SK-N-SH (cell line): ENCODE measurements around the gene LEKR1. TPM values are rescaled to one million over a fixed set of nuclear protein-coding genes. Genes with fewer than 3 reads are reported as not detected.

Experiments used
- CTCF ChIA-PET: fragments of 300-600, 350-600 bp; formaldehyde crosslinking; extraction: SDS; loops from one replicate; lab custom pipeline; 2021; lab: Yijun Ruan, JAX
- POLR2A ChIA-PET: fragments of 350-600 bp; sonication (Branson Sonifier 250); formaldehyde crosslinking; extraction: SDS; loops from one replicate; lab custom pipeline; 2020; ENCODE audit warnings: antibody characterized with exemption, inconsistent platforms; lab: Yijun Ruan, JAX
- DNase-seq: peaks from one replicate; pipeline ENCODE4 v3.0.0; 2012
- H2AFZ ChIP-seq: fragments of 200-600 bp; sonication (generic); 2 replicates; pipeline ENCODE4 v1.8.1; 2016; ENCODE audit warnings: antibody characterized with exemption, mild to moderate bottlenecking, low read depth
- H3F3A ChIP-seq: fragments of 200-600 bp; sonication (generic); replicated peaks from 2 replicates; pipeline ENCODE3; 2016; ENCODE audit warnings: antibody characterized with exemption, mild to moderate bottlenecking; ENCODE audit not compliant: insufficient read depth
- H3K27ac ChIP-seq, 2 experiments: fragments of 200-500 bp in 1 of 2; fragments of 200-600 bp in 1 of 2; sonication (Bioruptor generic) in 1 of 2; sonication (generic), shearing (Covaris generic) in 1 of 2; 2 replicates each; pipeline versions ENCODE4 v1.5.1 to v1.6.1; 2014 to 2016; ENCODE audit warnings: low read depth in 2 of 2, inconsistent platforms in 1 of 2, low read length in 1 of 2, mild to moderate bottlenecking in 1 of 2, mixed read lengths in 1 of 2
- H3K27me3 ChIP-seq: fragments of 200-600 bp; sonication (generic), shearing (Covaris generic); 2 replicates; pipeline ENCODE4 v1.6.1; 2016; ENCODE audit warnings: mixed run types; ENCODE audit not compliant: insufficient read depth
- H3K36me3 ChIP-seq, 2 experiments: fragments of 200-500 bp in 1 of 2; fragments of 200-600 bp in 1 of 2; sonication (Bioruptor generic) in 1 of 2; sonication (generic) in 1 of 2; replicated peaks in 1 of 2; 2 replicates each; pipeline versions ENCODE3 to v1.5.1; 2014 to 2016; ENCODE audit warnings: low read length in 1 of 2, mild to moderate bottlenecking in 1 of 2; ENCODE audit not compliant: insufficient read depth in 2 of 2, control insufficient read depth in 1 of 2
- H3K4me1 ChIP-seq, 2 experiments: fragments of 200-500 bp in 1 of 2; fragments of 200-600 bp in 1 of 2; sonication (Bioruptor generic) in 1 of 2; sonication (generic), shearing (Covaris generic) in 1 of 2; 2 replicates each; pipeline versions ENCODE4 v1.5.1 to v1.6.1; 2014 to 2016; ENCODE audit warnings: low read depth in 1 of 2, low read length in 1 of 2, mixed run types in 1 of 2; ENCODE audit not compliant: insufficient read depth in 2 of 2, control insufficient read depth in 1 of 2
- H3K4me2 ChIP-seq: fragments of 200-600 bp; sonication (generic), shearing (Covaris generic); 2 replicates; pipeline ENCODE4 v1.6.1; 2017; ENCODE audit warnings: mixed run types
- H3K4me3 ChIP-seq, 2 experiments: fragments of 200-500 bp in 1 of 2; fragments of 200-600 bp in 1 of 2; sonication (Bioruptor generic) in 1 of 2; sonication (generic), shearing (Covaris generic) in 1 of 2; 2 replicates each; pipeline versions ENCODE4 v1.5.1 to v1.8.1; 2014 to 2016; ENCODE audit warnings: low read depth in 2 of 2, inconsistent platforms in 1 of 2, low read length in 1 of 2, mild to moderate bottlenecking in 1 of 2, mixed read lengths in 1 of 2, moderate library complexity in 1 of 2
- H3K79me2 ChIP-seq: fragments of 200-600 bp; sonication (generic); 2 replicates; pipeline ENCODE4 v1.8.1; 2017; ENCODE audit warnings: mild to moderate bottlenecking; ENCODE audit not compliant: insufficient read depth
- H3K9ac ChIP-seq: fragments of 200-600 bp; sonication (generic); 2 replicates; pipeline ENCODE4 v1.6.1; 2017; ENCODE audit warnings: mixed run types
- H3K9me2 ChIP-seq: fragments of 200-600 bp; sonication (generic); 2 replicates; pipeline ENCODE4 v1.6.1; 2017; ENCODE audit warnings: mixed run types
- H3K9me3 ChIP-seq: fragments of 200-600 bp; sonication (generic); 2 replicates; pipeline ENCODE4 v1.6.1; 2017; ENCODE audit warnings: mixed run types, mild to moderate bottlenecking, moderate library complexity
- H4K20me1 ChIP-seq: fragments of 200-600 bp; sonication (generic); 2 replicates; pipeline ENCODE4 v1.6.1; 2017; ENCODE audit warnings: mild to moderate bottlenecking, mixed run types; ENCODE audit not compliant: insufficient read depth
- EP300 ChIP-seq, 2 experiments: IDR thresholded peaks; 2 replicates each; pipeline versions ENCODE4 v1.4.0 to v1.6.1; 2012; ENCODE audit warnings: borderline replicate concordance in 1 of 2, low read depth in 1 of 2, low read length in 1 of 2
- EZH2phosphoT487 ChIP-seq: fragments of 200-600 bp; sonication (generic); IDR thresholded peaks from 2 replicates; pipeline ENCODE4 v1.6.1; 2017; ENCODE audit warnings: low read depth, mixed run types, mild to moderate bottlenecking, antibody characterized with exemption, moderate library complexity, borderline replicate concordance
- FOXJ3 ChIP-seq: sonication (generic); formaldehyde crosslinking; IDR thresholded peaks from 2 replicates; pipeline ENCODE4 v1.5.1; 2020; ENCODE audit warnings: mild to moderate bottlenecking, missing genetic modification reagents
- FOXM1 ChIP-seq: IDR thresholded peaks from 2 replicates; pipeline ENCODE4 v1.4.0; 2012; ENCODE audit warnings: low read depth, mild to moderate bottlenecking
- GABPA ChIP-seq: IDR thresholded peaks from 2 replicates; pipeline ENCODE4 v1.4.0; 2012; ENCODE audit warnings: low read depth, mild to moderate bottlenecking
- GATA2 ChIP-seq: sonication (generic); formaldehyde crosslinking; IDR thresholded peaks from 2 replicates; pipeline ENCODE4 v1.5.0; 2020; ENCODE audit warnings: mild to moderate bottlenecking, missing genetic modification reagents
- IRF3 ChIP-seq: fragments of 150-350 bp; IDR thresholded peaks from 2 replicates; pipeline ENCODE4 v1.6.1; 2016; ENCODE audit warnings: mild to moderate bottlenecking, low read depth, low read length
- POLR2AphosphoS5 ChIP-seq: IDR thresholded peaks from 2 replicates; pipeline ENCODE4 v1.6.1; 2012; ENCODE audit warnings: low read depth, low read length
- RAD21 ChIP-seq: IDR thresholded peaks from 2 replicates; pipeline ENCODE4 v1.6.1; 2012; ENCODE audit warnings: mild to moderate bottlenecking, low read length
- RFX5 ChIP-seq: IDR thresholded peaks from 2 replicates; pipeline ENCODE4 v1.6.1; 2012; ENCODE audit warnings: mild to moderate bottlenecking, improper control_type of control experiment, low read length
- RXRA ChIP-seq: IDR thresholded peaks from 2 replicates; pipeline ENCODE4 v1.4.0; 2012; ENCODE audit warnings: low read depth, mild to moderate bottlenecking, borderline replicate concordance
- SMC3 ChIP-seq: IDR thresholded peaks from 2 replicates; pipeline ENCODE4 v1.6.1; 2012; ENCODE audit warnings: low read depth, low read length, improper control_type of control experiment
- TCF12 ChIP-seq: IDR thresholded peaks from 2 replicates; pipeline ENCODE4 v1.4.0; 2012
- USF1 ChIP-seq: IDR thresholded peaks from 2 replicates; pipeline ENCODE4 v1.4.0; 2012; ENCODE audit warnings: low read depth, borderline replicate concordance
- YY1 ChIP-seq: IDR thresholded peaks from 2 replicates; pipeline ENCODE4 v1.4.0; 2012; ENCODE audit warnings: low read depth, mild to moderate bottlenecking
- WGBS: methylation state at CpG from one replicate; pipeline ENCODE4 v1.1.6; 2017; ENCODE audit warnings: low lambda C conversion rate; 5-methylcytosine and 5-hydroxymethylcytosine counted together
- polyA plus RNA-seq, 3 experiments: library from polyadenylated mRNA; depleted of rRNA; stranded (reverse); fragments of >200 nt; gene quantifications; 2 replicates each; pipeline ENCODE4 v1.2.3, GENCODE V29; 2012
- TF ChIP-seq, protein P1 (sequence below): IDR thresholded peaks from 2 replicates; pipeline ENCODE4 v1.6.1; 2012; ENCODE audit warnings: mild to moderate bottlenecking, low read depth, low read length, moderate library complexity
- TF ChIP-seq, protein P2 (sequence below): IDR thresholded peaks from 2 replicates; pipeline ENCODE4 v1.4.0; 2012; ENCODE audit warnings: low read depth

Gene LEKR1
- polyA plus RNA-seq, 1 of the 3 experiments (the other 2 are of a cell fraction) = 0.30 TPM

DNA sequence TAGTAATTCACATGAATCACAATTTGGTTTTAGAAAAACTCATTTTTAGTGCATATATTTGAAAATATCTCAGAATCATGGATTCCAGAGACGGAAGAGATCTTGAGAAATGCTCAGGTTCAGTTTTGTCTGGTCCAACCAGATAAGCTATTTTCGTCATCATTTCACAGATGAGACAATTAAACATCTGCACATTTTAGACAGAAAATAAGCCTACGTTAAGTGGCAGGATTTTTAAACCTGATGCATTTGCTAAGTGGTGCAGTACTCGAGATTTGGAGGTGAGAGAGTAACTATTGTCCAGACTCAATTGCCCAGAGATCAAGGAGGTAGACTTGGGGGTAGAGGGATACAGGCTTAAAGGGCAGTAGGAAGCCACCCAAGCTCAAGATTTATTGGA, 243.3 kb downstream of the LEKR1 start:
- ChIA-PET CTCF (interaction anchor here (0.7 to 1.5 kb wide), 3 partner anchors 12 to 396 kb away, joined by 3 to 4 read pairs (median 4); no protein-coding TSS in a partner anchor), POLR2A (no interaction called here)
- Histone ChIP-seq H3K4me1 (peaks cover 8 to 9% of the 10 kb centered on the region in 2 experiments; a peak in 2 of 4 replicates), H3F3A (no peaks in the 10 kb centered on the region), H3K27me3 (no peaks in the 10 kb centered on the region), H3K9ac (no peak overlapping the region), H3K36me3 (no peaks in the 10 kb centered on the region), H3K4me2 (no peak overlapping the region), H3K9me2 (no peaks in the 10 kb centered on the region), H4K20me1 (no peaks in the 10 kb centered on the region), H3K27ac (no peak overlapping the region), H3K4me3 (no peak overlapping the region), H3K9me3 (no peaks in the 10 kb centered on the region), H2AFZ (no peak overlapping the region), H3K79me2 (no peaks in the 10 kb centered on the region)
- WGBS = 69% methylated on average over 4 of the region's 4 CpGs
- DNase-seq = no peak
- TF ChIP-seq POLR2AphosphoS5 = no peak
- no peak for TF ChIP-seq RAD21
- TF ChIP-seq FOXM1 = no peak
- no peak for TF ChIP-seq EZH2phosphoT487
- no peak for TF ChIP-seq YY1
- TF ChIP-seq RXRA = no peak
- no peak for TF ChIP-seq FOXJ3 (CRISPR knock-in tag)
- TF ChIP-seq, protein P1, sequence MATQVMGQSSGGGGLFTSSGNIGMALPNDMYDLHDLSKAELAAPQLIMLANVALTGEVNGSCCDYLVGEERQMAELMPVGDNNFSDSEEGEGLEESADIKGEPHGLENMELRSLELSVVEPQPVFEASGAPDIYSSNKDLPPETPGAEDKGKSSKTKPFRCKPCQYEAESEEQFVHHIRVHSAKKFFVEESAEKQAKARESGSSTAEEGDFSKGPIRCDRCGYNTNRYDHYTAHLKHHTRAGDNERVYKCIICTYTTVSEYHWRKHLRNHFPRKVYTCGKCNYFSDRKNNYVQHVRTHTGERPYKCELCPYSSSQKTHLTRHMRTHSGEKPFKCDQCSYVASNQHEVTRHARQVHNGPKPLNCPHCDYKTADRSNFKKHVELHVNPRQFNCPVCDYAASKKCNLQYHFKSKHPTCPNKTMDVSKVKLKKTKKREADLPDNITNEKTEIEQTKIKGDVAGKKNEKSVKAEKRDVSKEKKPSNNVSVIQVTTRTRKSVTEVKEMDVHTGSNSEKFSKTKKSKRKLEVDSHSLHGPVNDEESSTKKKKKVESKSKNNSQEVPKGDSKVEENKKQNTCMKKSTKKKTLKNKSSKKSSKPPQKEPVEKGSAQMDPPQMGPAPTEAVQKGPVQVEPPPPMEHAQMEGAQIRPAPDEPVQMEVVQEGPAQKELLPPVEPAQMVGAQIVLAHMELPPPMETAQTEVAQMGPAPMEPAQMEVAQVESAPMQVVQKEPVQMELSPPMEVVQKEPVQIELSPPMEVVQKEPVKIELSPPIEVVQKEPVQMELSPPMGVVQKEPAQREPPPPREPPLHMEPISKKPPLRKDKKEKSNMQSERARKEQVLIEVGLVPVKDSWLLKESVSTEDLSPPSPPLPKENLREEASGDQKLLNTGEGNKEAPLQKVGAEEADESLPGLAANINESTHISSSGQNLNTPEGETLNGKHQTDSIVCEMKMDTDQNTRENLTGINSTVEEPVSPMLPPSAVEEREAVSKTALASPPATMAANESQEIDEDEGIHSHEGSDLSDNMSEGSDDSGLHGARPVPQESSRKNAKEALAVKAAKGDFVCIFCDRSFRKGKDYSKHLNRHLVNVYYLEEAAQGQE = no peak
- no peak for TF ChIP-seq EP300 (IDR thresholded peaks at IDR 0.05; ENCODE audit: borderline replicate concordance in 1 of 2, low read depth in 1 of 2, low read length in 1 of 2)
- TF ChIP-seq GABPA = no peak
- TF ChIP-seq IRF3 = no peak
- TF ChIP-seq, protein P2, sequence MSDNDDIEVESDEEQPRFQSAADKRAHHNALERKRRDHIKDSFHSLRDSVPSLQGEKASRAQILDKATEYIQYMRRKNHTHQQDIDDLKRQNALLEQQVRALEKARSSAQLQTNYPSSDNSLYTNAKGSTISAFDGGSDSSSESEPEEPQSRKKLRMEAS = no peak
- TF ChIP-seq TCF12 = no peak
- no peak for TF ChIP-seq USF1
- no peak for TF ChIP-seq SMC3
- no peak for TF ChIP-seq RFX5
- TF ChIP-seq GATA2 = no peak
